Endothelial cell of umbilical vein (primary cell): ENCODE data around the gene LRCOL1. TPM values are rescaled to one million over a fixed set of nuclear protein-coding genes. Genes with fewer than 3 reads are reported as not detected.

Experiments used
- BruUV-seq: library from RNA; stranded (reverse); fragments of 400-500 nt; replicated peaks from 2 replicates; lab custom pipeline; 2021; lab: Mats Ljungman, UMichigan
- CTCF ChIA-PET: fragments of 300-600, 350-600 bp; sonication (Branson Sonifier 250); formaldehyde crosslinking; loops from one replicate; lab custom pipeline; 2021; ENCODE audit warnings: antibody characterized with exemption, inconsistent platforms; lab: Charles Lee
- POLR2A ChIA-PET: fragments of 300-600, 350-600 bp; sonication (Branson Sonifier 250); formaldehyde crosslinking; loops from one replicate; lab custom pipeline; 2021; ENCODE audit warnings: antibody characterized with exemption, inconsistent platforms; lab: Charles Lee
- DNase-seq: peaks from one replicate; pipeline ENCODE4 v3.0.0-alpha.2; 2011; ENCODE audit warnings: low read depth, low spot score
- FAIRE-seq: peaks from 2 replicates; lab custom pipeline; 2011; peaks lifted over from hg19 to GRCh38; lab: Jason Lieb, UNC
- H2AFZ ChIP-seq: 2 replicates; pipeline ENCODE4 v1.6.0; 2012; ENCODE audit warnings: low read depth, low read length, control low read depth, inconsistent platforms
- H3K27ac ChIP-seq: 2 replicates; pipeline ENCODE4 v1.5.1; 2011; ENCODE audit warnings: low read depth, mild to moderate bottlenecking, control low read depth, low read length, moderate library complexity; ENCODE audit not compliant: insufficient read depth
- H3K27me3 ChIP-seq, 2 experiments: 2 replicates each; pipeline versions ENCODE4 v1.6.0 to v1.6.1; 2011; ENCODE audit warnings: low read length in 2 of 2, mixed read lengths in 1 of 2; ENCODE audit not compliant: control insufficient read depth in 2 of 2, insufficient read depth in 2 of 2
- H3K36me3 ChIP-seq, 2 experiments: 2 replicates in 1 of 2; 3 replicates in 1 of 2; pipeline ENCODE4 v1.5.1; 2011; ENCODE audit warnings: low read length in 2 of 2, mild to moderate bottlenecking in 1 of 2, moderate library complexity in 1 of 2; ENCODE audit not compliant: control insufficient read depth in 2 of 2, insufficient read depth in 2 of 2; ENCODE audit errors: extremely low read depth in 1 of 2
- H3K4me1 ChIP-seq: 3 replicates; pipeline ENCODE4 v1.5.1; 2011; ENCODE audit warnings: mild to moderate bottlenecking, low read length; ENCODE audit not compliant: control insufficient read depth, insufficient read depth; ENCODE audit errors: extremely low read depth
- H3K4me2 ChIP-seq: 2 replicates; pipeline ENCODE4 v1.6.1; 2011; ENCODE audit warnings: low read length, control low read depth, mixed read lengths; ENCODE audit not compliant: insufficient read depth
- H3K4me3 ChIP-seq, 3 experiments: fragments of 200-600 bp in 1 of 3; sonication (generic), shearing (Covaris generic) in 1 of 3; replicated peaks in 1 of 3; 2 replicates each; pipeline ENCODE4 v1.5.1; 2011 to 2016; ENCODE audit warnings: control low read depth in 3 of 3, low read length in 3 of 3, mild to moderate bottlenecking in 2 of 3, inconsistent platforms in 1 of 3, low read depth in 1 of 3, moderate library complexity in 1 of 3; ENCODE audit not compliant: insufficient read depth in 1 of 3
- H3K79me2 ChIP-seq: 2 replicates; pipeline ENCODE4 v1.6.0; 2012; ENCODE audit warnings: low read length, inconsistent platforms; ENCODE audit not compliant: control insufficient read depth, insufficient read depth
- H3K9ac ChIP-seq: replicated peaks from 2 replicates; pipeline ENCODE3; 2011; ENCODE audit warnings: low read length, control low read depth; ENCODE audit not compliant: insufficient read depth; ENCODE audit errors: extremely low read depth
- H3K9me1 ChIP-seq: replicated peaks from 3 replicates; pipeline ENCODE4 v1.6.0; 2011; ENCODE audit warnings: mild to moderate bottlenecking, low read length; ENCODE audit not compliant: control insufficient read depth, insufficient read depth; ENCODE audit errors: extremely low read depth
- H3K9me3 ChIP-seq: replicated peaks from 2 replicates; pipeline ENCODE4 v1.5.1; 2012; ENCODE audit warnings: low read length, inconsistent platforms; ENCODE audit not compliant: control insufficient read depth, insufficient read depth
- H4K20me1 ChIP-seq: replicated peaks from 2 replicates; pipeline ENCODE3; 2011; ENCODE audit warnings: mild to moderate bottlenecking, low read length; ENCODE audit not compliant: control insufficient read depth, insufficient read depth; ENCODE audit errors: extremely low read depth
- EZH2 ChIP-seq: IDR thresholded peaks from 2 replicates; pipeline ENCODE4 v1.6.1; 2012; ENCODE audit warnings: borderline replicate concordance, low read depth, mild to moderate bottlenecking, moderate library complexity, low read length, inconsistent platforms; ENCODE audit not compliant: severe bottlenecking
- FOS ChIP-seq: IDR thresholded peaks from 2 replicates; pipeline ENCODE4 v1.6.1; 2011; ENCODE audit warnings: mild to moderate bottlenecking, low read length, moderate library complexity, borderline replicate concordance; ENCODE audit not compliant: insufficient read depth
- GATA2 ChIP-seq: IDR thresholded peaks from 2 replicates; pipeline ENCODE4 v1.7.0; 2011; ENCODE audit warnings: low read depth, mild to moderate bottlenecking, moderate library complexity, mixed read lengths, low read length; ENCODE audit not compliant: insufficient read length, insufficient read depth
- JUN ChIP-seq: IDR thresholded peaks from 2 replicates; pipeline ENCODE4 v1.6.1; 2011; ENCODE audit warnings: borderline replicate concordance, low read depth; ENCODE audit not compliant: insufficient read length, insufficient read depth
- MYC ChIP-seq: IDR thresholded peaks from one replicate; pipeline ENCODE4 v1.6.1; 2011; ENCODE audit warnings: mild to moderate bottlenecking, low read depth, low read length
- POLR2A ChIP-seq: IDR thresholded peaks from 2 replicates; pipeline ENCODE4 v1.6.1; 2012; ENCODE audit warnings: low read depth, mild to moderate bottlenecking, control low read depth, low read length
- POLR2AphosphoS5 ChIP-seq: IDR thresholded peaks from 2 replicates; pipeline ENCODE4 v1.6.1; 2012; ENCODE audit warnings: low read depth, mild to moderate bottlenecking, control low read depth, low read length, moderate library complexity; ENCODE audit not compliant: insufficient read depth
- dilution Hi-C: fragments of 300-500 bp; cut with MboI; formaldehyde crosslinking; loops from one replicate; pipeline ENCODE4 v1.15.0; 2019; ENCODE audit warnings: low sequenced_read_pairs; ENCODE audit not compliant: extremely low pct_ligation_motif_present
- intact Hi-C: fragments of 100-400 bp; cut with micrococcal nuclease; formaldehyde crosslinking; loops from one replicate; pipeline ENCODE4 v1.10.0; 2022
- polyA plus RNA-seq, 4 experiments: library from polyadenylated mRNA; depleted of rRNA in 3 of 4; stranded (reverse) in 3 of 4; unstranded in 1 of 4; fragments of >200 nt; gene quantifications; 2 replicates each; pipeline versions ENCODE4 v1.2.1 to v1.2.3, GENCODE V29; 2011 to 2012; ENCODE audit warnings: missing spikeins in 1 of 4
- total RNA-seq: library from RNA; stranded (reverse); gene quantifications from 2 replicates; pipeline ENCODE4 v1.2.3, GENCODE V29; 2021
- TF ChIP-seq, protein P1 (sequence below): IDR thresholded peaks from 2 replicates; pipeline ENCODE4 v1.6.1; 2011; ENCODE audit not compliant: insufficient read depth, insufficient read length
- TF ChIP-seq, protein P2 (sequence below), 2 donors: IDR thresholded peaks; 1 replicate in 1 of 2; 2 replicates in 1 of 2; pipeline ENCODE4 v1.5.1; 2011; ENCODE audit warnings: low read length in 2 of 2, mild to moderate bottlenecking in 2 of 2, moderate library complexity in 2 of 2, control low read depth in 1 of 2, inconsistent platforms in 1 of 2, low read depth in 1 of 2; ENCODE audit not compliant: insufficient read depth in 1 of 2; ENCODE audit errors: extremely low read depth in 1 of 2

The LRCOL1 gene
- total and polyA plus RNA-seq, 2 donors (not counting 3 experiments of a cell fraction or from before 2014, with no cell fraction given) = 1.2 to 1.5 TPM

- CTCF ChIA-PET = no interaction called here
- TF ChIP-seq, protein P1, sequence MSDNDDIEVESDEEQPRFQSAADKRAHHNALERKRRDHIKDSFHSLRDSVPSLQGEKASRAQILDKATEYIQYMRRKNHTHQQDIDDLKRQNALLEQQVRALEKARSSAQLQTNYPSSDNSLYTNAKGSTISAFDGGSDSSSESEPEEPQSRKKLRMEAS = no peak
- TF ChIP-seq, protein P2, sequence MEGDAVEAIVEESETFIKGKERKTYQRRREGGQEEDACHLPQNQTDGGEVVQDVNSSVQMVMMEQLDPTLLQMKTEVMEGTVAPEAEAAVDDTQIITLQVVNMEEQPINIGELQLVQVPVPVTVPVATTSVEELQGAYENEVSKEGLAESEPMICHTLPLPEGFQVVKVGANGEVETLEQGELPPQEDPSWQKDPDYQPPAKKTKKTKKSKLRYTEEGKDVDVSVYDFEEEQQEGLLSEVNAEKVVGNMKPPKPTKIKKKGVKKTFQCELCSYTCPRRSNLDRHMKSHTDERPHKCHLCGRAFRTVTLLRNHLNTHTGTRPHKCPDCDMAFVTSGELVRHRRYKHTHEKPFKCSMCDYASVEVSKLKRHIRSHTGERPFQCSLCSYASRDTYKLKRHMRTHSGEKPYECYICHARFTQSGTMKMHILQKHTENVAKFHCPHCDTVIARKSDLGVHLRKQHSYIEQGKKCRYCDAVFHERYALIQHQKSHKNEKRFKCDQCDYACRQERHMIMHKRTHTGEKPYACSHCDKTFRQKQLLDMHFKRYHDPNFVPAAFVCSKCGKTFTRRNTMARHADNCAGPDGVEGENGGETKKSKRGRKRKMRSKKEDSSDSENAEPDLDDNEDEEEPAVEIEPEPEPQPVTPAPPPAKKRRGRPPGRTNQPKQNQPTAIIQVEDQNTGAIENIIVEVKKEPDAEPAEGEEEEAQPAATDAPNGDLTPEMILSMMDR (IDR thresholded peaks at IDR 0.05; ENCODE audit: extremely low read depth in 1 of 2, insufficient read depth in 1 of 2, low read depth in 1 of 2, low read length in 2 of 2) = no peak
- no peak for TF ChIP-seq MYC
- no peak for TF ChIP-seq EZH2
- TF ChIP-seq POLR2A = no peak
- no peak for TF ChIP-seq POLR2AphosphoS5
- TF ChIP-seq JUN = no peak
- TF ChIP-seq FOS = no peak
- TF ChIP-seq GATA2 = no peak
- Histone ChIP-seq H3K4me1 (peaks cover 2% of the 10 kb centered on the region), H3K4me2 (no peak overlapping the region), H3K9ac (no peak overlapping the region), H3K9me3 (no peaks in the 10 kb centered on the region), H2AFZ (no peak overlapping the region), H3K4me3 (no peak overlapping the region), H3K27me3 (no peaks in the 10 kb centered on the region), H3K36me3 (peaks cover 3 to 20% of the 10 kb centered on the region in 2 experiments), H4K20me1 (no peaks in the 10 kb centered on the region), H3K79me2 (no peaks in the 10 kb centered on the region), H3K27ac (no peak overlapping the region), H3K9me1 (no peaks in the 10 kb centered on the region)
- DNase-seq = peak; percentile 33
- POLR2A ChIA-PET = no interaction called here
- intact Hi-C loops (no loop called here), dilution Hi-C loops (no loop called here)
- FAIRE-seq = no peak
- no TSS peak for BruUV-seq
These were observed 47.9 kb upstream of the LRCOL1 start for GRCh38 chr12:132658149-132658894.
